Mucosa of descending colon (tissue), 3 donors: Measurements from ENCODE around the gene INTS14. TPM values are rescaled to one million over a fixed set of nuclear protein-coding genes. Genes with fewer than 3 reads are reported as not detected.

Experiments
- ATAC-seq: fragments of 200-7000 bp; cut with Tn5 transposase; one replicate; pipeline ENCODE4 v1.9.1; 2020; ENCODE audit warnings: mild to moderate bottlenecking, moderate library complexity
- DNase-seq, 3 donors: peaks; one replicate each; pipeline ENCODE4 v3.0.0-alpha.2; 2020
- H3K36me3 ChIP-seq: fragments of 200-600 bp; one replicate; pipeline ENCODE4 v1.8.0; 2021; ENCODE audit warnings: low read depth, mild to moderate bottlenecking
- H3K4me1 ChIP-seq: fragments of 200-600 bp; one replicate; pipeline ENCODE4 v1.8.0; 2021; ENCODE audit warnings: low read depth, mild to moderate bottlenecking
- H3K4me3 ChIP-seq: fragments of 200-600 bp; one replicate; pipeline ENCODE4 v1.8.0; 2021; ENCODE audit warnings: mild to moderate bottlenecking
- H3K9me3 ChIP-seq: fragments of 200-600 bp; one replicate; pipeline ENCODE4 v1.8.0; 2021; ENCODE audit warnings: mild to moderate bottlenecking
- intact Hi-C, 2 donors: fragments of 100-400 bp; cut with DNase I in 1 of 2; cut with micrococcal nuclease in 1 of 2; formaldehyde crosslinking; loops; one replicate each; pipeline versions ENCODE4 v1.11.0 to v1.11.1; 2022; cut with DNase I, micrococcal nuclease
- total RNA-seq, 3 donors: library from RNA; stranded (reverse); fragmentation: NEBNext Ultra II Directional in 2 of 3; extraction: Animal tissue kit (Norgen Biotek cat#: 25700) in 2 of 3; gene quantifications; one replicate each; pipeline versions ENCODE4 v1.2.1 to v1.2.4, GENCODE V29; 2021 to 2023
- TF ChIP-seq, protein P1 (sequence below): fragments of 200-600 bp; IDR thresholded peaks from one replicate; pipeline ENCODE4 v1.8.0; 2022; ENCODE audit warnings: antibody characterized with exemption, mild to moderate bottlenecking
- donor health status: DM: no; HTN: no; CAD: no; lungs with moderate emphysema.
- donor health status: DM: no; HTN: no; CAD: no.
- donor health status: DM: no; HTN: yes; CAD: no.

The INTS14 gene
- total RNA-seq, 3 donors from 2014 or later = 30.1 to 37.5 (median 31.9) TPM

DNA sequence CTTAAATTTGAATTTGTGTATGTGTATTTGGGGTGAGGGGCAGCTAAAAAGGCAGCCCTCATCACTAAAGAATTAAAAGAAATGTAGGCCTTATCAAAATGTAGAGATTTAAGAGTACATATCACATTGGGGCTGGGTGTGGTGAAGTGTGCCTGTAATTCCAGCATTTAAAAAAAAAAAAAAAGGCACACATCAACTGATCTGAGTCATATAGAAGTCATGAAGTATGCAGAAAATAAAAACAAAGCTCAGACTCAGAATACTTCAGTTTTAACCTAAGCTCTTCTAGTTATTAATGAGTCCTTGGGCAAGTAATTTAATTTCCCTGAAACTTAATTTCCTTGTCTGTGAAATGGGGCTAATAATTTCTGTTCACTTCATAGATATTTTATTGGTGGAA lies 42.4 kb upstream of the INTS14 start:
- intact Hi-C loops = no loop called here
- DNase-seq (no peak), ATAC-seq (no peak)
- H3K4me3 ChIP-seq = no peak overlapping the region
- no peaks in the 10 kb centered on the region for H3K36me3 ChIP-seq
- TF ChIP-seq, protein P1, sequence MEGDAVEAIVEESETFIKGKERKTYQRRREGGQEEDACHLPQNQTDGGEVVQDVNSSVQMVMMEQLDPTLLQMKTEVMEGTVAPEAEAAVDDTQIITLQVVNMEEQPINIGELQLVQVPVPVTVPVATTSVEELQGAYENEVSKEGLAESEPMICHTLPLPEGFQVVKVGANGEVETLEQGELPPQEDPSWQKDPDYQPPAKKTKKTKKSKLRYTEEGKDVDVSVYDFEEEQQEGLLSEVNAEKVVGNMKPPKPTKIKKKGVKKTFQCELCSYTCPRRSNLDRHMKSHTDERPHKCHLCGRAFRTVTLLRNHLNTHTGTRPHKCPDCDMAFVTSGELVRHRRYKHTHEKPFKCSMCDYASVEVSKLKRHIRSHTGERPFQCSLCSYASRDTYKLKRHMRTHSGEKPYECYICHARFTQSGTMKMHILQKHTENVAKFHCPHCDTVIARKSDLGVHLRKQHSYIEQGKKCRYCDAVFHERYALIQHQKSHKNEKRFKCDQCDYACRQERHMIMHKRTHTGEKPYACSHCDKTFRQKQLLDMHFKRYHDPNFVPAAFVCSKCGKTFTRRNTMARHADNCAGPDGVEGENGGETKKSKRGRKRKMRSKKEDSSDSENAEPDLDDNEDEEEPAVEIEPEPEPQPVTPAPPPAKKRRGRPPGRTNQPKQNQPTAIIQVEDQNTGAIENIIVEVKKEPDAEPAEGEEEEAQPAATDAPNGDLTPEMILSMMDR = no peak
- no peaks in the 10 kb centered on the region for H3K4me1 ChIP-seq
- H3K9me3 ChIP-seq = no peaks in the 10 kb centered on the region

DNA sequence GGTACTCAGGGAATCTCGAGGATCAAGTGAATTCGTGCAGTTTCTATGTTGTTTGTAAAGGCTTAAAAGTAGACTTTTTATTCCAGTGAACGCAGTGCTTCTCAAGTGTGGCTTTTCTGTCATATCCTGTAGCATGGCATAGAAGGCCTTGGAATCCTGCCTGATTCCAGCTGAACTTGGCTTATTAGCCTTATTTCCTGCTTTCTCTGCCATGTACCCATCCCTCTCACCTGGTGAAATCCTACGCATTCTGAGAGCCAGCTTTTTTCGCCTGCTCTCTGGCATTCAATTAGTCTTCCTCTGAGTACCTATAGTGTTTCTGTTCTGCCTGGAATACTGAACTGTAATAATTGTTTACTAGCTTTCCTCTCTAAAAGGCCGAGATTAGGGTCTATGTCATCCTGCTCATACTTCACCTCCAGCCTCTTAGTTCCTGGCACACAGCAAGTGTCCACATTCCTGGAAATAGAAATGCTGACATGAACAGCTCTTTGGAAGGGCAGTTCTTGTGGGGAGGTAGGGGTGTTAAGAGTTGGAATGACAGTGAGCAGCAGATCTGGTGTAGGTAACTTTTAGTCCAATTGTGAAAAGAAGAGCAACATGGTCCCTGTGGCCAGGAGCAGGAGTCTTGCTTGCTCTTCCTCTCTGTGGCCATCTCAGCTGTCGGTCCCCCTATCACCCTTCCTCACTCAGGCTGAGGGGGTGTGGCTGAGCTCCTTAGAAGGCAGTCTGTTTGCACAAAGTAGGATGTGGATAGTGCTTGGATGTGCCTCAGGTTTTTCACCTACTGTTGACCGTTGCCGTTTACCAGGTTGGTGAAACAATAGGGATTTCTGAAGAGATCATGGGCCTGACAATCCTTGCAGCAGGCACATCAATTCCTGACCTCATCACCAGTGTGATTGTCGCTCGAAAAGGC lies 41.2 kb upstream of the INTS14 start:
- intact Hi-C loops = no loop called here
- ATAC-seq (no peak), DNase-seq (no peak)
- Histone ChIP-seq H3K9me3 (no peaks in the 10 kb centered on the region), H3K4me1 (no peaks in the 10 kb centered on the region), H3K4me3 (no peak overlapping the region), H3K36me3 (no peaks in the 10 kb centered on the region)
- TF ChIP-seq, protein P1 = no peak

DNA sequence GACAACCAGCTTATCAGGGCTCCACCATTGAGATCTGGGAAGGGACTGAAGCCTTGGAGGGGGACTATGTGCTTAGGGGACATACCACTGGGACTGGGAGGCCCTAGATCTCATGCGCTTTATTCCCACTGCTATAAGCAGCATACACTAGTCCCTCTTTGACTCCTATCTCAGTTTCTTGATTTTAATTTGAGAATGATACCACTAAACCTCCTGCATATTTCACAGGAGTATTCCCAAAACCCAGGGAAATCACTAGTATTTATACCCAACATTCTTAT lies 40.1 kb upstream of the INTS14 start:
- TF ChIP-seq, protein P1 = no peak
- Histone ChIP-seq H3K4me1 (no peaks in the 10 kb centered on the region), H3K4me3 (no peak overlapping the region), H3K9me3 (no peaks in the 10 kb centered on the region), H3K36me3 (no peaks in the 10 kb centered on the region)
- ATAC-seq (no peak), DNase-seq (no peak)
- intact Hi-C loops = no loop called here

DNA sequence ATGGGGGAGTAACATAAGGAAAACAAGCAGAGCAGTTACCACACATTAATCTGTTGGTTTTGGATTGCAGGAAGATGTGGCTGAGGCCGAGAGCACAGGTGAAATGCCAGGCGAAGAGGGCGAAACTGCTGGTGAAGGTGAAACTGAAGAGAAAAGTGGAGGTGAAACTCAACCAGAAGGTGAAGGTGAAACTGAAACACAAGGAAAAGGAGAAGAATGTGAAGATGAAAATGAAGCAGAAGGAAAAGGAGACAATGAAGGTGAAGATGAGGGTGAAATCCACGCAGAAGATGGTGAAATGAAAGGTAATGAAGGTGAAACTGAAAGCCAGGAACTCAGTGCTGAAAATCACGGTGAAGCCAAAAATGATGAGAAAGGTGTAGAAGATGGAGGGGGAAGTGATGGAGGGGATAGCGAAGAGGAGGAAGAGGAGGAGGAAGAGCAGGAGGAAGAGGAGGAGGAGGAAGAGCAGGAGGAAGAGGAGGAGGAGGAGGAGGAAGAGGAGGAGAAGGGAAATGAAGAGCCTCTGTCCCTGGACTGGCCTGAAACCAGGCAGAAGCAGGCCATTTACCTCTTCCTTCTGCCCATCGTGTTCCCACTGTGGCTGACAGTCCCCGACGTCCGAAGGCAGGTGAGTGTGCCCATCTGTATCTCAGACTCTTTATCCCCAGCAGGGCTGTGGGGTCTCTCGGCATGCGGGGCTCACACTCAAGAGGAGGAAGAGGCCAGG lies 39.5 kb upstream of the INTS14 start:
- no peaks in the 10 kb centered on the region for H3K9me3 ChIP-seq
- no peaks in the 10 kb centered on the region for H3K4me1 ChIP-seq
- intact Hi-C loops = no loop called here
- DNase-seq (no peak), ATAC-seq (no peak)
- H3K4me3 ChIP-seq = no peak overlapping the region
- no peaks in the 10 kb centered on the region for H3K36me3 ChIP-seq
- TF ChIP-seq, protein P1 = no peak

DNA sequence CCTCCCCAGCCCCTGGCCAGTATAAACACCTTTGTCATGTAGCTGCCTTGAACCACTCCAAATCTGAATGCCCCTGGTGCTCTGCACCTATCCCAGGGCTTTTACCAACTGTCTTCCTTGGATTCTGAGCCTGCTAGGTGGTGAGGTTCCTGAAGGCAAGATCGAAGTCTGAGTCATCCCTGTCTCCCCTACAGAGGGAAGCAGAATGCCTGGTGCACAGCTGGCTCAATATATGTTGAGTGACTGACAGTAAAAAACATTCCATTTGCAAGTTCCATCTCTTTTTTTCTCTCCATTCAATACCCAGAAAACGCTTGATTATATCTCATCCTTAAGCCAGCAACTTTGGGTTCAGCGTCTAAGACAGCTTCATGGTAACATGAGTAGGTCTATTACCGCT lies 35.6 kb upstream of the INTS14 start:
- intact Hi-C loops = no loop called here
- ATAC-seq = no peak
- Histone ChIP-seq H3K4me3 (no peak overlapping the region), H3K4me1 (no peaks in the 10 kb centered on the region), H3K9me3 (no peaks in the 10 kb centered on the region), H3K36me3 (no peaks in the 10 kb centered on the region)
- no peak for DNase-seq
- TF ChIP-seq, protein P1 = no peak
